ENCODE measurements around the gene BOD1. TPM values are rescaled to one million over a fixed set of nuclear protein-coding genes. Genes with fewer than 3 reads are reported as not detected.

The BOD1 gene
- total and polyA plus RNA-seq, 3 donors from 2014 or later, result 59.4 to 88.1 (median 70.1) TPM

- 75 to 82% methylated on average over 4 of the region's 4 CpGs for WGBS, 2 donors
- no peak overlapping the region for H3K4me3 ChIP-seq
- no peaks in the 10 kb centered on the region for H3K27me3 ChIP-seq
- H3K9me3 ChIP-seq, result no peaks in the 10 kb centered on the region
- H3K27ac ChIP-seq, result no peak overlapping the region
- TF ChIP-seq POLR2A (IDR thresholded peaks at IDR 0.05), result no peak
- TF ChIP-seq CTCF (IDR thresholded peaks at IDR 0.05), result no peak
- H3K4me1 ChIP-seq, result peaks cover 10% of the 10 kb centered on the region
- no peak for DNase-seq
- no peaks in the 10 kb centered on the region for H3K36me3 ChIP-seq (ENCODE audit: low read depth, missing control alignments)
- intact Hi-C loops (cut with DNase I; ENCODE audit: low total_unique reads), result loop anchor here (10.0 kb wide), 1 partner anchor 284 kb away; no protein-coding TSS in a partner anchor
Observed at GRCh38 chr5:173578947-173579615, 37.4 kb downstream of the BOD1 start.

GRCh38 chr5:173577817-173578216, 38.6 kb downstream of the BOD1 start:
- intact Hi-C loops (cut with DNase I; ENCODE audit: low total_unique reads), result loop anchor here (10.0 kb wide), 1 partner anchor 283 kb away; no protein-coding TSS in a partner anchor

GRCh38 chr5:173577166-173577565, 39.3 kb downstream of the BOD1 start:
- WGBS, 2 donors, result 88 to 94% methylated on average over 2 to 3 of the region's 3 CpGs
- Histone ChIP-seq H3K4me1 (peaks cover 6% of the 10 kb centered on the region), H3K9me3 (no peaks in the 10 kb centered on the region), H3K4me3 (no peak overlapping the region), H3K27me3 (no peaks in the 10 kb centered on the region), H3K27ac (no peak overlapping the region), H3K36me3 (ENCODE audit: low read depth, missing control alignments) (no peaks in the 10 kb centered on the region)
- intact Hi-C loops (cut with DNase I; ENCODE audit: low total_unique reads), result loop anchor here (10.0 kb wide), 1 partner anchor 282 kb away; no protein-coding TSS in a partner anchor
- no peak for DNase-seq
- TF ChIP-seq CTCF (IDR thresholded peaks at IDR 0.05) (no peak), POLR2A (IDR thresholded peaks at IDR 0.05) (no peak)

More at GRCh38 chr5:173577817-173578216, 38.6 kb downstream of the BOD1 start:
- Histone ChIP-seq H3K36me3 (ENCODE audit: low read depth, missing control alignments) (no peaks in the 10 kb centered on the region), H3K27ac (no peak overlapping the region), H3K9me3 (no peaks in the 10 kb centered on the region), H3K4me1 (peaks cover 2% of the 10 kb centered on the region), H3K4me3 (no peak overlapping the region), H3K27me3 (no peaks in the 10 kb centered on the region)
- TF ChIP-seq CTCF (IDR thresholded peaks at IDR 0.05), result no peak
- no peak for DNase-seq
- WGBS, 2 donors, result 93% methylated on average over 5 of the region's 5 CpGs; no CpG with 5 or more reads in 1 of the 2 donors

- 79 to 81% methylated on average over 6 of the region's 6 CpGs for WGBS, 2 donors
- TF ChIP-seq POLR2A (IDR thresholded peaks at IDR 0.05) (no peak), CTCF (IDR thresholded peaks at IDR 0.05) (no peak)
- Histone ChIP-seq H3K4me3 (no peak overlapping the region), H3K27ac (no peak overlapping the region), H3K27me3 (no peaks in the 10 kb centered on the region), H3K4me1 (peaks cover 6% of the 10 kb centered on the region), H3K9me3 (no peaks in the 10 kb centered on the region), H3K36me3 (ENCODE audit: low read depth, missing control alignments) (no peaks in the 10 kb centered on the region)
- intact Hi-C loops (cut with DNase I; ENCODE audit: low total_unique reads), result loop anchor here (10.0 kb wide), 1 partner anchor 281 kb away; no protein-coding TSS in a partner anchor
- DNase-seq, result no peak
Observed at GRCh38 chr5:173575985-173576384, 40.5 kb downstream of the BOD1 start.

GRCh38 chr5:173574983-173575382, 41.5 kb downstream of the BOD1 start:
- intact Hi-C loops (cut with DNase I; ENCODE audit: low total_unique reads), result loop anchor here (10.0 kb wide), 1 partner anchor 280 kb away; no protein-coding TSS in a partner anchor
- H3K4me1 ChIP-seq, result peaks cover 6% of the 10 kb centered on the region
- DNase-seq, result no peak
- H3K36me3 ChIP-seq (ENCODE audit: low read depth, missing control alignments), result no peaks in the 10 kb centered on the region
- H3K27ac ChIP-seq, result no peak overlapping the region
- WGBS, 2 donors, result 74 to 84% methylated on average over 8 of the region's 8 CpGs
- H3K9me3 ChIP-seq, result no peaks in the 10 kb centered on the region
- TF ChIP-seq POLR2A (IDR thresholded peaks at IDR 0.05) (no peak), CTCF (IDR thresholded peaks at IDR 0.05) (no peak)
- no peaks in the 10 kb centered on the region for H3K27me3 ChIP-seq
- no peak overlapping the region for H3K4me3 ChIP-seq

All from testis (tissue), 3 donors.